HepG2 (cell line): Measurements from ENCODE around the gene PPOX. TPM values are rescaled to one million over a fixed set of nuclear protein-coding genes. Genes with fewer than 3 reads are reported as not detected.

Source experiments
- FLYWCH1 ChIP-seq: sonication (generic); formaldehyde crosslinking; IDR thresholded peaks from 2 replicates; pipeline ENCODE4 v1.8.1; 2023; ENCODE audit warnings: mild to moderate bottlenecking, missing genetic modification reagents
- FOXA1 ChIP-seq, 2 experiments: fragments of 450-650 bp in 1 of 2; sonication (generic) in 1 of 2; formaldehyde crosslinking in 1 of 2; IDR thresholded peaks; 2 replicates each; pipeline versions ENCODE4 v1.4.0 to v1.6.1; 2016 to 2020; ENCODE audit warnings: missing genetic modification reagents in 1 of 2
- HNRNPL ChIP-seq: fragments of 200-400 bp; formaldehyde crosslinking; IDR thresholded peaks from 2 replicates; pipeline ENCODE4 v1.6.1; 2017; ENCODE audit warnings: mild to moderate bottlenecking, low read depth, low read length
- MYC ChIP-seq: sonication (generic); formaldehyde crosslinking; IDR thresholded peaks from 2 replicates; pipeline ENCODE4 v1.9.0; 2021; ENCODE audit warnings: missing genetic modification reagents, borderline replicate concordance
- NFYB ChIP-seq: sonication (generic); formaldehyde crosslinking; IDR thresholded peaks from 2 replicates; pipeline ENCODE4 v1.4.0; 2020; ENCODE audit warnings: missing genetic modification reagents
- PRDM15 ChIP-seq: sonication (generic); formaldehyde crosslinking; IDR thresholded peaks from 2 replicates; pipeline ENCODE4 v1.4.0; 2020; ENCODE audit warnings: missing genetic modification reagents
- RBFOX2 ChIP-seq: fragments of 200-400 bp; formaldehyde crosslinking; IDR thresholded peaks from 2 replicates; pipeline ENCODE4 v1.6.1; 2017; ENCODE audit warnings: low read depth, mild to moderate bottlenecking, low read length
- TERF1 ChIP-seq: sonication (generic); formaldehyde crosslinking; IDR thresholded peaks from 2 replicates; pipeline ENCODE4 v1.8.0; 2022; ENCODE audit warnings: mild to moderate bottlenecking, missing genetic modification reagents, moderate library complexity
- YY1 ChIP-seq: IDR thresholded peaks from 2 replicates; pipeline ENCODE4 v1.6.1; 2011; ENCODE audit warnings: low read length, low read depth, moderate library complexity, mild to moderate bottlenecking; ENCODE audit not compliant: insufficient read depth, insufficient replicate concordance
- ZFAT ChIP-seq: sonication (generic); formaldehyde crosslinking; conservative IDR thresholded peaks from 2 replicates; pipeline ENCODE4 v1.8.1; 2023; ENCODE audit warnings: missing genetic modification reagents, inconsistent platforms
- ZMYM2 ChIP-seq: sonication (generic); formaldehyde crosslinking; IDR thresholded peaks from 2 replicates; pipeline ENCODE4 v1.8.0; 2022; ENCODE audit warnings: mild to moderate bottlenecking, missing genetic modification reagents
- ZNF552 ChIP-seq: sonication (generic); formaldehyde crosslinking; IDR thresholded peaks from 2 replicates; pipeline ENCODE4 v1.9.0; 2022; ENCODE audit warnings: missing genetic modification reagents, mild to moderate bottlenecking, borderline replicate concordance
- ZNF687 ChIP-seq: sonication (generic); formaldehyde crosslinking; IDR thresholded peaks from 2 replicates; pipeline ENCODE4 v1.5.1; 2020; ENCODE audit warnings: mild to moderate bottlenecking, missing genetic modification reagents, moderate library complexity
- ZNF773 ChIP-seq: sonication (generic); formaldehyde crosslinking; IDR thresholded peaks from 2 replicates; pipeline ENCODE4 v1.4.0; 2020; ENCODE audit warnings: missing genetic modification reagents, borderline replicate concordance
- ZNF792 ChIP-seq: IDR thresholded peaks from 2 replicates; pipeline ENCODE4 v1.6.1; 2016
- polyA plus RNA-seq, 8 experiments: library from polyadenylated mRNA; depleted of rRNA in 3 of 8; stranded (reverse) in 7 of 8; unstranded in 1 of 8; fragments of >200 nt; fragmentation: Illumina TruSeq in 4 of 8; extraction: Trizol in 4 of 8; gene quantifications; 2 replicates each; pipeline versions ENCODE4 v1.2.1 to v1.2.3, GENCODE V29; 2011 to 2016; ENCODE audit warnings: low read depth in 4 of 8, missing spikeins in 1 of 8, mixed read lengths in 1 of 8; ENCODE audit not compliant: insufficient read depth in 1 of 8
- total RNA-seq, 5 experiments: library from RNA; depleted of rRNA; stranded (reverse); fragments of >200 nt; fragmentation: Illumina TruSeq; extraction: Trizol; gene quantifications; 2 replicates each; pipeline ENCODE4 v1.2.3, GENCODE V29; 2016; ENCODE audit warnings: low read depth in 1 of 5
- TF ChIP-seq, protein P1 (sequence below): sonication (generic); formaldehyde crosslinking; IDR thresholded peaks from 2 replicates; pipeline ENCODE4 v1.4.0; 2020; ENCODE audit warnings: mild to moderate bottlenecking, low read depth, missing genetic modification reagents
- TF ChIP-seq, protein P2 (sequence below): IDR thresholded peaks from 2 replicates; pipeline ENCODE4 v1.6.1; 2012; ENCODE audit warnings: inconsistent platforms

PPOX gene
- total and polyA plus RNA-seq, 2 of the 13 experiments (the other 11 are each of a cell fraction or from before 2014, with no cell fraction given) = 15.5 to 27.7 TPM

- TF ChIP-seq ZNF687 (peak; percentile 74), TERF1 (CRISPR knock-in tag) (no peak), PRDM15 (no peak), NFYB (CRISPR knock-in tag) (no peak), FLYWCH1 (CRISPR knock-in tag) (no peak), ZNF552 (no peak), YY1 (peak; percentile 43), ZNF792 (CRISPR knock-in tag) (no peak), ZFAT (no peak), ZNF773 (CRISPR knock-in tag) (no peak), RBFOX2 (no peak), MYC (peak; percentile 52; the same call in 1 of the 2 replicates), HNRNPL (peak; percentile 96), ZMYM2 (CRISPR knock-in tag) (no peak), FOXA1 (IDR thresholded peaks at IDR 0.05) (no peak), FOXA1 (CRISPR knock-in tag; IDR thresholded peaks at IDR 0.05) (0 out of 2 replicates have a peak, but pooled peaks have one; percentile 14)
- TF ChIP-seq, protein P1, sequence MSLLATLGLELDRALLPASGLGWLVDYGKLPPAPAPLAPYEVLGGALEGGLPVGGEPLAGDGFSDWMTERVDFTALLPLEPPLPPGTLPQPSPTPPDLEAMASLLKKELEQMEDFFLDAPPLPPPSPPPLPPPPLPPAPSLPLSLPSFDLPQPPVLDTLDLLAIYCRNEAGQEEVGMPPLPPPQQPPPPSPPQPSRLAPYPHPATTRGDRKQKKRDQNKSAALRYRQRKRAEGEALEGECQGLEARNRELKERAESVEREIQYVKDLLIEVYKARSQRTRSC = no peak
- TF ChIP-seq, protein P2, sequence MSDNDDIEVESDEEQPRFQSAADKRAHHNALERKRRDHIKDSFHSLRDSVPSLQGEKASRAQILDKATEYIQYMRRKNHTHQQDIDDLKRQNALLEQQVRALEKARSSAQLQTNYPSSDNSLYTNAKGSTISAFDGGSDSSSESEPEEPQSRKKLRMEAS = 0 out of 2 replicates have a peak, but pooled peaks have one; percentile 35
Measured at GRCh38 chr1:161193561-161194235, 27.5 kb downstream of the PPOX start (continued).
